Measurements from ENCODE around the gene GH2. TPM values are rescaled to one million over a fixed set of nuclear protein-coding genes. Genes with fewer than 3 reads are reported as not detected.

Gene GH2
- total and polyA plus RNA-seq, 7 experiments from 2014 or later = not detected

DNA sequence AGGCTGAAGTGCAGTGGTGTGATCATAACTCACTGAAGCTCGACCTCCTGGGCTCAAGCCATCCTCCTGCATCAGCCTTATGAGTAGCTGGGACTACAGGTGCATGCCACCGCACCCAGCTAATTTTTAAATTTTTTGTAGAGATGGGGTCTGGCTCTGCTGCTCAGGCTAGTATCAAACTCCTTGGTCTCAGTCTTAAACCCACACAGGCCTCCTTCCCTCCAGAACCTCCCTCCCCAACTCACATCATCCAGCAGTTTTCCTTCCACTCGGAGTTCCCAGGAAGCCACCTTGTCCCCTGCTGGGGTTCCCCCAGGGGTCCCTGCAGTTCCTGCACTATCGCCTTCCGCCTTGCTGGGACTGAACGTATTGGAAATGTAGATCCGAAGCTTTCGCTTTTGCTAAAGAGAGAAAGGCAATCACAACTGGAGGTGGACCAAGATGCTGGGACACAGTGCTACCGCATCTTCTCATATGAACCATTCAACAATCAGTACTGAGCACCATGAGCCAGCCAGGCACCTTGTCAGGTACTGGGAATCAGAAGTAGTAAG lies 46.5 kb downstream of the GH2 start:
- Mint-ChIP-seq H3K9me3 (no peaks in the 10 kb centered on the region), H3K36me3 (peaks cover 4 to 42% (median 20%) of the 10 kb centered on the region in 5 donors), H3K4me1 (peaks cover 16 to 73% (median 62%) of the 10 kb centered on the region in 7 donors), H3K27ac (peak overlapping the region in 6 of 9 donors; percentile 26 to 85 (median 52)), H3K4me3 (peak overlapping the region in 1 of 10 donors; percentile 36), H3K27me3 (no peaks in the 10 kb centered on the region)
- POLR2A ChIA-PET = interaction anchor here (0.6 to 2.3 kb wide), 9 partner anchors 8 to 141 kb away, joined by 3 to 14 read pairs (median 4); partner anchors contain the start of gene LIMD2
- H3K36me3 ChIP-seq (ENCODE audit: control insufficient read depth in 2 of 3, insufficient read depth in 3 of 3, low read length in 3 of 3) = peaks cover 10 to 80% (median 18%) of the 10 kb centered on the region in 3 experiments
- no peaks in the 10 kb centered on the region for H3K9me3 ChIP-seq (ENCODE audit: control insufficient read depth in 2 of 3, low read length in 3 of 3)
- intact Hi-C loops (cut with micrococcal nuclease) = loop anchor here in 1 of 2 donors (1.0 to 5.0 kb wide), 3 partner anchors 8 to 388 kb away; partner anchors contain the start of genes CYB561, FTSJ3 and PSMC5
- peaks cover 24 to 40% of the 10 kb centered on the region in 2 donors for H3K4me1 ChIP-seq (ENCODE audit: control insufficient read depth in 2 of 2, insufficient read depth in 2 of 2, low read length in 2 of 2)
- H3K4me3 ChIP-seq (ENCODE audit: low read length) = no peak overlapping the region
- no peak for DNase-seq
- CTCF ChIA-PET = interaction anchor here (0.6 to 1.7 kb wide), 11 partner anchors 9 to 357 kb away, joined by 3 to 5 read pairs (median 3); partner anchors contain the start of gene CCDC47
- ATAC-seq = no peak
- no peaks in the 10 kb centered on the region for H3K27me3 ChIP-seq (ENCODE audit: control insufficient read depth in 2 of 2, insufficient read depth in 2 of 2, low read length in 2 of 2)
- no peak overlapping the region for H3K27ac ChIP-seq (ENCODE audit: low read depth, low read length)

DNA sequence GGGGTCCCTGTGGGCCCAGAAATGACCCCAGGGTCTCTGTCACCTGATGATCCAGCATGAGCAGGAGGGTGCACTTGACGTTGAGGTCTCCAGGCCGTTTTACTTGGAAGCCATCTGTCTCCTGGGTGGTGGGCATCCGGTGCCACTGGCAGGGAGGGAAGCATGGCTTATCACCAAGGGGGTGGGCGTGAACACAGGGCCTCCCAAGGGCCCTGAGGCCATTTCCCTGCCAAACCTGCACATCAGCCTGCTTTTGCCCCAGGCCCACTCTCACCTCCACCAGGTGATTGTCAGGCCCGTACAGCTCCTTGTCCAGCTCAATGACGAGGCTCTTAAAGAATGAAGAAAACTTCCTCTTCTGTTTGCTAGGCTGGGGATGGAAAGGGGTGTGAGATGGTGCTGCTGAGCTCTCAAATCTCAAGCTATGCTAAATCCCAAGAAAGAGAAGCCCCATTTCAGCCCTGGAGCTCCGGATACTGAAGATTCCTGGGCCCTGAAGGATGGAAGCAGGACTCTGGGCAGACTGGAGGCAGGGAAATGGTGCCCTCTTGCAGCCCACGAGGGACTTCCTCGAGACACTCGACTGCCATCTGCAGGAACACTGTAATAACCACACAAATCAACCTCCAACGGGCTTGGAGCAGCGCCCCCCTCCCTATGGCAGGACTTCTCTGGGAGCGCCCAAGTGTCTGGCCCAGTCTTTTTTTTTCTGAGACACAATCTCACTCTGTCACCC lies 47.1 kb downstream of the GH2 start:
- H3K27ac Mint-ChIP-seq = peak overlapping the region; percentile 26 to 86 (median 69)
- H3K27me3 Mint-ChIP-seq = no peaks in the 10 kb centered on the region
- ChIA-PET CTCF (interaction anchor here (0.6 to 1.7 kb wide), 14 partner anchors 9 to 357 kb away, joined by 3 to 5 read pairs (median 3); partner anchors contain the start of gene CCDC47), POLR2A (interaction anchor here (0.6 to 2.3 kb wide), 12 partner anchors 9 to 140 kb away, joined by 3 to 14 read pairs (median 4); partner anchors contain the start of gene LIMD2)
- H3K36me3 ChIP-seq (ENCODE audit: control insufficient read depth in 2 of 3, insufficient read depth in 3 of 3, low read length in 3 of 3) = peaks cover 15 to 87% (median 18%) of the 10 kb centered on the region in 3 experiments
- H3K9me3 ChIP-seq (ENCODE audit: control insufficient read depth in 2 of 3, low read length in 3 of 3) = no peaks in the 10 kb centered on the region
- no peaks in the 10 kb centered on the region for H3K27me3 ChIP-seq (ENCODE audit: control insufficient read depth in 2 of 2, insufficient read depth in 2 of 2, low read length in 2 of 2)
- H3K4me3 Mint-ChIP-seq = peak overlapping the region in 1 of 10 donors; percentile 37
- DNase-seq (peak in 8 of 9 donors; percentile 45 to 72 (median 61)), ATAC-seq (peak; percentile 95)
- no peak overlapping the region for H3K4me3 ChIP-seq (ENCODE audit: low read length)
- H3K9me3 Mint-ChIP-seq = no peaks in the 10 kb centered on the region
- peaks cover 8 to 48% (median 25%) of the 10 kb centered on the region in 5 donors for H3K36me3 Mint-ChIP-seq
- H3K4me1 ChIP-seq (ENCODE audit: control insufficient read depth in 2 of 2, insufficient read depth in 2 of 2, low read length in 2 of 2) = peaks cover 23 to 42% of the 10 kb centered on the region in 2 donors
- peaks cover 21 to 77% (median 67%) of the 10 kb centered on the region in 7 donors for H3K4me1 Mint-ChIP-seq
- H3K27ac ChIP-seq (ENCODE audit: low read depth, low read length) = no peak overlapping the region
- intact Hi-C loops (cut with micrococcal nuclease) = loop anchor here in 1 of 2 donors (1.0 to 5.0 kb wide), 3 partner anchors 7 to 387 kb away; partner anchors contain the start of genes CYB561, FTSJ3 and PSMC5

GRCh38 chr17:63833741-63834373 lies 47.9 kb downstream of the GH2 start:
- H3K27ac ChIP-seq (ENCODE audit: low read depth, low read length) = no peak overlapping the region
- H3K27ac Mint-ChIP-seq = peak overlapping the region in 4 of 9 donors; percentile 34 to 77 (median 42)
- peaks cover 17 to 93% (median 18%) of the 10 kb centered on the region in 3 experiments for H3K36me3 ChIP-seq (ENCODE audit: control insufficient read depth in 2 of 3, insufficient read depth in 3 of 3, low read length in 3 of 3)
- peaks cover 9 to 54% (median 26%) of the 10 kb centered on the region in 5 donors for H3K36me3 Mint-ChIP-seq
- no peak overlapping the region for H3K4me3 Mint-ChIP-seq
- ChIA-PET POLR2A (interaction anchor here (0.6 to 11.6 kb wide), 7 partner anchors 9 to 139 kb away, joined by 3 to 204 read pairs (median 4); partner anchors contain the start of gene SMARCD2), CTCF (interaction anchor here (0.6 to 1.7 kb wide), 5 partner anchors 13 to 125 kb away, joined by 3 to 5 read pairs (median 3); partner anchors contain the start of gene CCDC47)
- H3K9me3 Mint-ChIP-seq = no peaks in the 10 kb centered on the region
- H3K27me3 ChIP-seq (ENCODE audit: control insufficient read depth in 2 of 2, insufficient read depth in 2 of 2, low read length in 2 of 2) = no peaks in the 10 kb centered on the region
- H3K27me3 Mint-ChIP-seq = no peaks in the 10 kb centered on the region
- DNase-seq (no peak), ATAC-seq (no peak)
- H3K4me1 Mint-ChIP-seq = peaks cover 28 to 77% (median 68%) of the 10 kb centered on the region in 7 donors
- H3K4me1 ChIP-seq (ENCODE audit: control insufficient read depth in 2 of 2, insufficient read depth in 2 of 2, low read length in 2 of 2) = peaks cover 19 to 40% of the 10 kb centered on the region in 2 donors
- no peaks in the 10 kb centered on the region for H3K9me3 ChIP-seq (ENCODE audit: control insufficient read depth in 2 of 3, low read length in 3 of 3)
- no peak overlapping the region for H3K4me3 ChIP-seq (ENCODE audit: low read length)
- intact Hi-C loops (cut with micrococcal nuclease) = loop anchor here in 1 of 2 donors (2.0 kb wide), 1 partner anchor 135 kb away; no protein-coding TSS in a partner anchor

DNA sequence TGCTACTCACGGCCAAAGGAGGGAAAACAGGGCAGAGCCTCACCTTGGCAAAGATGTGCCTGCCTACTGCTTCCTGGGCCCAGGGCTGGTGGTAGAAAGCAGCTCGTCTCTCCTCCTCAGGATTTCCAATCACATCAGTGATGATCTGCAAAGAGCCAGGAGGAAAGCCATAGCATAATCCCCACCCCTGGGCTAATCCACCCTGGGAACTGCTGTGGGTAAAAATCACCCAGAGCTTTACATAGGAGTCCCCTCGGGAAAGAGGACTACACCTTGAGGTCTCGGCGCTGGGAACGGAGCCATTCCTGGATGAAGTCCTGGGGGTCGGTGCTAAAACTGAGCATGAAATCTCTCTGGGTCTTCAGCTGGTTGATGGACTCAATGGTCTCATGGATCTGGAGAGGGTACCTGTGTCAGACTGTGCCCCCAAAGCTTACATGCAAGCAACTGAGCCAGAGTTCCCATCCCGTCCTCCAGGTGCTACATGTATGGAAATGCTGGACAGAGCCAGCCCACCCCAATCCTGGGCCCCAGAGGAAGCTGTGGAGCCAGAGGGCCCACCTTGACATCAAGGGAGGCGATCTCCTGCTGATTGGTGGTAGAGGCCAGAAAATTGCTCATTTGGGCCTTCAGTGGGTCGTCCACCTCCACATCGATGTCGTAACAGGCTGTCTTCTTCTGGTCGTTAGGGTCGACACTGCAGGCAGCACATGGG lies 48.6 kb downstream of the GH2 start:
- Histone ChIP-seq H3K4me1 (ENCODE audit: control insufficient read depth in 2 of 2, insufficient read depth in 2 of 2, low read length in 2 of 2) (peaks cover 17 to 37% of the 10 kb centered on the region in 2 donors), H3K36me3 (ENCODE audit: control insufficient read depth in 2 of 3, insufficient read depth in 3 of 3, low read length in 3 of 3) (peaks cover 17 to 92% (median 18%) of the 10 kb centered on the region in 3 experiments), H3K27ac (ENCODE audit: low read depth, low read length) (no peak overlapping the region), H3K27me3 (ENCODE audit: control insufficient read depth in 2 of 2, insufficient read depth in 2 of 2, low read length in 2 of 2) (no peaks in the 10 kb centered on the region), H3K4me3 (ENCODE audit: low read length) (no peak overlapping the region), H3K9me3 (ENCODE audit: control insufficient read depth in 2 of 3, low read length in 3 of 3) (no peaks in the 10 kb centered on the region)
- Mint-ChIP-seq H3K9me3 (no peaks in the 10 kb centered on the region), H3K27me3 (no peaks in the 10 kb centered on the region), H3K4me1 (peaks cover 34 to 77% (median 69%) of the 10 kb centered on the region in 7 donors), H3K4me3 (no peak overlapping the region), H3K27ac (peak overlapping the region in 4 of 9 donors; percentile 21 to 89 (median 60)), H3K36me3 (peaks cover 9 to 54% (median 26%) of the 10 kb centered on the region in 5 donors)
- intact Hi-C loops (cut with micrococcal nuclease) = no loop called here
- ChIA-PET POLR2A (interaction anchor here (0.6 to 11.6 kb wide), 8 partner anchors 10 to 1320 kb away, joined by 3 to 204 read pairs (median 4); partner anchors contain the start of genes CCDC47, DDX42 and SMARCD2), CTCF (interaction anchor here (0.7 kb wide), 1 partner anchor 124 kb away, joined by 3 read pairs; no protein-coding TSS in a partner anchor)
- no peak for ATAC-seq
- no peak for DNase-seq

GRCh38 chr17:63832455-63832854 lies 49.3 kb downstream of the GH2 start:
- DNase-seq (no peak), ATAC-seq (no peak)
- Mint-ChIP-seq H3K27ac (peak overlapping the region in 8 of 9 donors; percentile 19 to 100 (median 86)), H3K4me3 (peak overlapping the region in 5 of 10 donors; percentile 4 to 93 (median 52)), H3K27me3 (no peaks in the 10 kb centered on the region), H3K36me3 (peaks cover 9 to 54% (median 26%) of the 10 kb centered on the region in 5 donors), H3K9me3 (no peaks in the 10 kb centered on the region), H3K4me1 (peaks cover 37 to 80% (median 70%) of the 10 kb centered on the region in 7 donors)
- Histone ChIP-seq H3K9me3 (ENCODE audit: control insufficient read depth in 2 of 3, low read length in 3 of 3) (no peaks in the 10 kb centered on the region), H3K4me1 (ENCODE audit: control insufficient read depth in 2 of 2, insufficient read depth in 2 of 2, low read length in 2 of 2) (peaks cover 21 to 40% of the 10 kb centered on the region in 2 donors), H3K36me3 (ENCODE audit: control insufficient read depth in 2 of 3, insufficient read depth in 3 of 3, low read length in 3 of 3) (peaks cover 17 to 87% (median 18%) of the 10 kb centered on the region in 3 experiments), H3K4me3 (ENCODE audit: low read length) (no peak overlapping the region), H3K27me3 (ENCODE audit: control insufficient read depth in 2 of 2, insufficient read depth in 2 of 2, low read length in 2 of 2) (no peaks in the 10 kb centered on the region), H3K27ac (ENCODE audit: low read depth, low read length) (peak overlapping the region; percentile 43)
- CTCF ChIA-PET = no interaction called here
- POLR2A ChIA-PET = interaction anchor here (0.6 to 11.6 kb wide), 7 partner anchors 11 to 1319 kb away, joined by 3 to 204 read pairs (median 3); partner anchors contain the start of genes CCDC47, DDX42 and SMARCD2
- intact Hi-C loops (cut with micrococcal nuclease) = loop anchor here in 1 of 2 donors (1.0 kb wide), 1 partner anchor 11 kb away; no protein-coding TSS in a partner anchor

Data from naive thymus-derived CD4-positive, alpha-beta T cell (primary cell).